GM06990 (cell line): ENCODE results near the gene CES4A.

Source experiments
- DNase-seq: peaks from one replicate; pipeline ENCODE4 v3.0.0-alpha.2; 2011; ENCODE audit not compliant: insufficient read length; ENCODE audit errors: extremely low read depth
- H3K27me3 ChIP-seq: replicated peaks from 2 replicates; pipeline ENCODE4 v1.6.0; 2011; ENCODE audit warnings: low read length; ENCODE audit not compliant: control insufficient read depth, insufficient read depth
- H3K36me3 ChIP-seq: 2 replicates; pipeline ENCODE4 v1.5.1; 2011; ENCODE audit warnings: low read length; ENCODE audit not compliant: control insufficient read depth, insufficient read depth
- H3K4me3 ChIP-seq: replicated peaks from 2 replicates; pipeline ENCODE4 v1.5.1; 2011; ENCODE audit warnings: low read depth, mild to moderate bottlenecking, control low read depth, low read length
- TF ChIP-seq, protein P1 (sequence below): IDR thresholded peaks from 2 replicates; pipeline ENCODE4 v1.5.1; 2011; ENCODE audit warnings: low read length, control low read depth, mild to moderate bottlenecking, inconsistent platforms; ENCODE audit not compliant: insufficient read depth, poor library complexity, severe bottlenecking

The CES4A gene

DNA sequence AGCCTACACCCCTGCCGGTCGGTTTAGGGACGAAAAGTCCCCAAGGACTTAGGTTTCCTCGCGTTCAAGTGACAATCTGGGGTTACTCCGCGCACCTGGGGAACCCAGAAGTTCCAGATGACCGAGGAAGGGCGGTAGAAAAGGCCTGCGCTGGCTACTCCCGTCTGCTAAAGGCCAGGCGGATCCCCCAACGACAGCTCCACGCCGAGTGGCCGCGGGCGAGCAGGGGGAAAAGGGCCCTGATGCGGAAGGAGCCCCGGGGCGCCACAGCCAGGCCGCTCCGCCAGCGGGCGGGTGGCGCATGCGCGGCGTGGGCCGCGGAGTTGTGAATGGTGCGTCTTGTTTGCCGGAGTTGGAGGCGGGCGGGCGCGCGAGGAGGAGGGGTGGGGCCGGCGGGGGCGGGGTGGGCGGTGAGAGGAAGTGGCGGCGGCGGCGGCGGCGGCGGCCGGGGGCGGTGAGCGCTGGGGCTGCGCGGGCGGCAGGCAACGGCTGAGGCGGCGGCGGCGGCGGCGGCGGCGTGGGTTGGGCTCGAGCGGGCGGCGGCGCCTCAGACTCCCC is 40.4 kb downstream of the CES4A start, which contains the start of gene CBFB:
Gene CBFB, plus strand, starts transcription at position 454 of the 558 bp plus-strand sequence. CDS start 259 bp downstream, outside the sequence.
- peak; percentile 99 for DNase-seq
- peak within 1 kb of the TSS; percentile 89 for H3K4me3 ChIP-seq
- no peaks in the 10 kb centered on the region for H3K36me3 ChIP-seq
- TF ChIP-seq, protein P1, sequence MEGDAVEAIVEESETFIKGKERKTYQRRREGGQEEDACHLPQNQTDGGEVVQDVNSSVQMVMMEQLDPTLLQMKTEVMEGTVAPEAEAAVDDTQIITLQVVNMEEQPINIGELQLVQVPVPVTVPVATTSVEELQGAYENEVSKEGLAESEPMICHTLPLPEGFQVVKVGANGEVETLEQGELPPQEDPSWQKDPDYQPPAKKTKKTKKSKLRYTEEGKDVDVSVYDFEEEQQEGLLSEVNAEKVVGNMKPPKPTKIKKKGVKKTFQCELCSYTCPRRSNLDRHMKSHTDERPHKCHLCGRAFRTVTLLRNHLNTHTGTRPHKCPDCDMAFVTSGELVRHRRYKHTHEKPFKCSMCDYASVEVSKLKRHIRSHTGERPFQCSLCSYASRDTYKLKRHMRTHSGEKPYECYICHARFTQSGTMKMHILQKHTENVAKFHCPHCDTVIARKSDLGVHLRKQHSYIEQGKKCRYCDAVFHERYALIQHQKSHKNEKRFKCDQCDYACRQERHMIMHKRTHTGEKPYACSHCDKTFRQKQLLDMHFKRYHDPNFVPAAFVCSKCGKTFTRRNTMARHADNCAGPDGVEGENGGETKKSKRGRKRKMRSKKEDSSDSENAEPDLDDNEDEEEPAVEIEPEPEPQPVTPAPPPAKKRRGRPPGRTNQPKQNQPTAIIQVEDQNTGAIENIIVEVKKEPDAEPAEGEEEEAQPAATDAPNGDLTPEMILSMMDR: peak; percentile 22
- H3K27me3 ChIP-seq: no peaks in the 10 kb centered on the region

DNA sequence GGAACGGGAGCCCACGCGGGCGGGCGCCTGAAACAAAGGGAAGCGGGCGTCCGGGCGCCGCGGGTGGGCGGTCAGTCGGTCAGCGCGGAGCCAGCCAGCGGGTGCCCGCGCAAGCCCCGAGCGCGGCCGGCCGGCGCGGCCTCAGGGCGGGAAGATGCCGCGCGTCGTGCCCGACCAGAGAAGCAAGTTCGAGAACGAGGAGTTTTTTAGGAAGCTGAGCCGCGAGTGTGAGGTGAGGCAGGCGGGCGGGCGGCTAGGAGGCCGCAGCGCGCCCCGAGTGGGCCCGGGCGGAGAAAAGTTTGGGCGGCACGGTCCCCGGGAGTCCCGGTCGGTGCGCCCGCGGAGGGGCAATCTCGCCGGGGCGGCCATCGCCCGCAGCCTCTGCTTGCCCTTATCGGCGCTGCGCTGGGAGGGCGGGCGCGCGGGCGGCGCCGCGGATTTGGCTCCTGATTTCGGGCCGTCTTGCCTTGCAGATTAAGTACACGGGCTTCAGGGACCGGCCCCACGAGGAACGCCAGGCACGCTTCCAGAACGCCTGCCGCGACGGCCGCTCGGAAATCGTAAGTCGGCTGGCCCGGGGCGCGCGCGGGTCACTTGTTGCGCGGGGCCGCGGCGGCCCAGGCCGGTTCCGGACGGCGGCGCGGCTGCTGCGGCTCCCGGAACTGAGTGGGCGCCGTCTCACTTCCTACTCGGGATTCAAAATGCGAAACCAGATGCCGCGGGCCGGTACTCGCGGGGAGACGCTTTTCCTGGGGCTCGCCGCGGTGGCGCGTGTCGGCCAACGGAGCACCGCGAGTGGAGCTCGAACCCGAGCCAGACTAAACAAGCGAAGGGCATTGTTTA is 41.1 kb downstream of the CES4A start:
- Histone ChIP-seq H3K4me3 (peak overlapping the region; percentile 89), H3K27me3 (no peaks in the 10 kb centered on the region), H3K36me3 (no peaks in the 10 kb centered on the region)
- TF ChIP-seq, protein P1: no peak
- DNase-seq: peak; percentile 83

DNA sequence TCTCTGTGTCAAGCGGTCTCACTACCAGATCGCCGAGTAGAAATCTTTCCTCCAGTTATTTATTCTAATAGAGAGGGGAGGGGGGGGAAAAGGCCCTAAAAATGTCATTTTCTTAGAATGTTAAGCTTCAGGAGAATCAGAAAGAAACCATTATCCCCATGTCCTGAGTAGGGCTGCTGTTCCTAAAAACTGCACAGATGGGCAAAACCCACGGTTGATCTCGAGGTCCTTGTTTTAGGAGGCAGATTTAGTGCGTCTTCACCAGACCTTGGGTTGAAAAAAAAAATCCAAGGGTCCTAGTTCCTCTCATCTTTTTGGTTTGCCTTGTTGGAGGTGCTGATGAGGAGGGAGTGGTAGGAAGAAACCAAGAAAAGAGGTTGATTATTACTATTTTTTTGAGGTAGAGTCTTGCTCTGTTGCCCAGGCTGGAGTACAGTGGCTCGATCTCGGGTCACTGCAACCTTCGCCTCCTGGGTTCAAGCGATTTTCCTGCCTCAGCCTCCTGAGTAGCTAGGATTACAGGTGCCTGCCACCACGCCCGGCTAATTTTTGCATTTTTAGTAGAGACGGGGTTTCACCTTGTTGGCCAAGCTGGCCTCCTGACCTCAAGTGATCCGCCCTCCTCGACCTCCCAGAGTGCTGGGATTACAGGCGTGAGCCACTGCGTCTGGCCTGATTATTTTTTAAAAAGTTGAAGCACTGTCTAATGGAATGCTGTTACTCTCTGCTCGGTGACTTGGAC is 42.0 kb downstream of the CES4A start:
- H3K27me3 ChIP-seq: no peaks in the 10 kb centered on the region
- no peak for DNase-seq
- TF ChIP-seq, protein P1: no peak
- H3K36me3 ChIP-seq: no peaks in the 10 kb centered on the region
- peak overlapping the region; percentile 89 for H3K4me3 ChIP-seq

DNA sequence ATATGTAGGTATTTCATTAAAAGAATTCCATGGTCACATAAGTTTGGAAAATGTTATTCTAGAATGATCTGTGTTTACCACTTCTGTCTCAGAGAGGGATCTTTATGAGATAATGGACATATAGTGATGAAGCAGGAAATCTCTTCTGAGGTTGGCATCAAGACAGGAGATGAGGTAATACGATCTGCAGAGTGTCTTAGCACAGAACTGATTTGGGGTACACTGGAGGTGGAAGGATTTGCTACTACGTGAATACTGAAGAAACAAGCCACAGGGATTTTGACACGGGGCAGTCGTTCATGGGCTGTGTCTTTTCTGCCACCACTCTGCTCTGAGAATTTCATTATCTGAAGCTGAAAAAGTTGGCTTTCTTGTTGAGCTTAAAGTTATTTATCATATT is 46.1 kb downstream of the CES4A start:
- H3K36me3 ChIP-seq: no peaks in the 10 kb centered on the region; the same call in 1 of the 2 replicates
- DNase-seq: no peak

DNA sequence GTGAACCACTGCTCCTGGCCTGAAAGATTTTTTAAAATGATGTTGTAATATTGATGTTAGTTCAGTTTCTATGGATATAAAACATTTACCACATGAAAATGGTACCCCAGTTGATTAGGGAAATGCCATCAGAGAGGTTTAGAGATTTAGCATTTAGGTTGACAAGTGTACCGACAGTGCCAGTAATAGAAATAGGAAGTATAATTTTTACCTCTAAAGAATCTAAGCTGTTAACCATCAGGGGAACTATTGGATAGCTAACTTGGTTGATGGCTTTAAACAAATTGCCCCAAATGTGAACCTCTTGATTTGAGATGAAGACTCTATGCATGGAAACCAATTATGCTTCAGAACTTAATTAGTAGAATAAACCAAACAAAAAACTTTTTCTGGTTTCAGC is 47.0 kb downstream of the CES4A start:
- no peaks in the 10 kb centered on the region for H3K27me3 ChIP-seq
- DNase-seq: no peak
- H3K4me3 ChIP-seq: no peak overlapping the region
- TF ChIP-seq, protein P1: no peak
- H3K36me3 ChIP-seq: no peaks in the 10 kb centered on the region; the same call in 1 of the 2 replicates

More for the DNA sequence above, 46.1 kb downstream of the CES4A start:
- Histone ChIP-seq H3K4me3 (no peak overlapping the region), H3K27me3 (no peaks in the 10 kb centered on the region)
- TF ChIP-seq, protein P1: no peak
